Liver (tissue), 3 donors: Measurements from ENCODE around the gene CFAP97.

Experiments used
- JUND ChIP-seq, 2 donors: IDR thresholded peaks; 2 replicates each; pipeline ENCODE4 v1.6.1; 2016; ENCODE audit warnings: antibody characterized with exemption in 2 of 2
- SP1 ChIP-seq: IDR thresholded peaks from 2 replicates; pipeline ENCODE4 v1.6.1; 2018; ENCODE audit warnings: antibody characterized with exemption, mild to moderate bottlenecking
- TF ChIP-seq, protein P1 (sequence below): fragments of 150-350 bp; IDR thresholded peaks from 2 replicates; pipeline ENCODE4 v1.5.1; 2017; ENCODE audit warnings: improper control_type of control experiment, low read depth, low read length; ENCODE audit not compliant: missing input control
- donor health status: healthy.
- donor health status: healthy.

GRCh38 chr4:185118876-185119275, 84.9 kb downstream of the CFAP97 start:
- TF ChIP-seq, protein P1, sequence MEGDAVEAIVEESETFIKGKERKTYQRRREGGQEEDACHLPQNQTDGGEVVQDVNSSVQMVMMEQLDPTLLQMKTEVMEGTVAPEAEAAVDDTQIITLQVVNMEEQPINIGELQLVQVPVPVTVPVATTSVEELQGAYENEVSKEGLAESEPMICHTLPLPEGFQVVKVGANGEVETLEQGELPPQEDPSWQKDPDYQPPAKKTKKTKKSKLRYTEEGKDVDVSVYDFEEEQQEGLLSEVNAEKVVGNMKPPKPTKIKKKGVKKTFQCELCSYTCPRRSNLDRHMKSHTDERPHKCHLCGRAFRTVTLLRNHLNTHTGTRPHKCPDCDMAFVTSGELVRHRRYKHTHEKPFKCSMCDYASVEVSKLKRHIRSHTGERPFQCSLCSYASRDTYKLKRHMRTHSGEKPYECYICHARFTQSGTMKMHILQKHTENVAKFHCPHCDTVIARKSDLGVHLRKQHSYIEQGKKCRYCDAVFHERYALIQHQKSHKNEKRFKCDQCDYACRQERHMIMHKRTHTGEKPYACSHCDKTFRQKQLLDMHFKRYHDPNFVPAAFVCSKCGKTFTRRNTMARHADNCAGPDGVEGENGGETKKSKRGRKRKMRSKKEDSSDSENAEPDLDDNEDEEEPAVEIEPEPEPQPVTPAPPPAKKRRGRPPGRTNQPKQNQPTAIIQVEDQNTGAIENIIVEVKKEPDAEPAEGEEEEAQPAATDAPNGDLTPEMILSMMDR: no peak
- no peak for TF ChIP-seq JUND (IDR thresholded peaks at IDR 0.05)
- TF ChIP-seq SP1: no peak
